WERI-Rb-1 (cell line): ENCODE data around the gene LRCH3.

Experiments used
- DNase-seq: peaks from one replicate; pipeline ENCODE4 v3.0.0-alpha.2; 2020
- H3K27ac ChIP-seq: fragments of 250-450 bp; sonication (Bioruptor Pico); 2 replicates; pipeline ENCODE4 v1.5.1; 2020; ENCODE audit warnings: mild to moderate bottlenecking, moderate library complexity
- H3K27me3 ChIP-seq: fragments of 250-450 bp; sonication (Bioruptor Pico); 2 replicates; pipeline ENCODE4 v1.5.1; 2021; ENCODE audit warnings: mild to moderate bottlenecking, low read depth, moderate library complexity; ENCODE audit not compliant: insufficient read depth, severe bottlenecking
- H3K36me3 ChIP-seq: fragments of 250-450 bp; sonication (Bioruptor Pico); 2 replicates; pipeline ENCODE4 v1.5.1; 2020; ENCODE audit warnings: mild to moderate bottlenecking, moderate library complexity
- H3K4me3 ChIP-seq: 2 replicates; pipeline ENCODE4 v1.5.1; 2011; ENCODE audit warnings: low read depth, mild to moderate bottlenecking, control low read depth, low read length
- H3K9me3 ChIP-seq: fragments of 250-450 bp; sonication (Bioruptor Pico); 2 replicates; pipeline ENCODE4 v1.5.1; 2021; ENCODE audit warnings: mild to moderate bottlenecking, moderate library complexity; ENCODE audit not compliant: severe bottlenecking
- TF ChIP-seq, protein P1 (sequence below): IDR thresholded peaks from 2 replicates; pipeline ENCODE4 v1.5.1; 2011; ENCODE audit warnings: low read depth, mild to moderate bottlenecking, control low read depth, inconsistent platforms, low read length

The LRCH3 gene

DNA sequence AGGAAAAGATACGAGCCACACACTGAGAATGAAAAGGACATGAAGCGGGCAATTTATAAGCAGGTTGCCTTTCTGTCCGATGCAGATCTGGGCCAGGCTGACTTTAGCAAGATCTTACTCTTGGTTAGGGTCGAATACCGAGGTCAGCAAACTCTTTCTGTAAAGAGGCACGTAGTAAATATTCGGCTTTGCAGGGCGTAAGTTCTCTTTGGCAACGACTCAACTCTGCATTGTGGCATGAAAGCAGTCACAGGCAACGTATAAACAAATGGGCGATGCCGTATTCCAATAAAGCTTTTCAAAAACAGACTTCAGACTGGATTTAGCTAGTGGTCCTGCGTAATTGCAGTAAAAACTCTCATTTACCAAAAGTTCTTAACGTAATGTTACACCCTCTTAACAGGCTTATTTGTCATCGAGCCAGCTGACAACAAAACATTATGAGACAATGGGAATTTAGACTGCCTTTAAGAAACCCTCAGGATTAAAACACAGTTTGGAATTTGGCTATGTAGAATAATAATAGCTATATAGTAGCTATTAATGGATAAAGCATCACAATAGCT, 145.8 kb downstream of the LRCH3 start:
- H3K36me3 ChIP-seq, result no peaks in the 10 kb centered on the region
- TF ChIP-seq, protein P1, sequence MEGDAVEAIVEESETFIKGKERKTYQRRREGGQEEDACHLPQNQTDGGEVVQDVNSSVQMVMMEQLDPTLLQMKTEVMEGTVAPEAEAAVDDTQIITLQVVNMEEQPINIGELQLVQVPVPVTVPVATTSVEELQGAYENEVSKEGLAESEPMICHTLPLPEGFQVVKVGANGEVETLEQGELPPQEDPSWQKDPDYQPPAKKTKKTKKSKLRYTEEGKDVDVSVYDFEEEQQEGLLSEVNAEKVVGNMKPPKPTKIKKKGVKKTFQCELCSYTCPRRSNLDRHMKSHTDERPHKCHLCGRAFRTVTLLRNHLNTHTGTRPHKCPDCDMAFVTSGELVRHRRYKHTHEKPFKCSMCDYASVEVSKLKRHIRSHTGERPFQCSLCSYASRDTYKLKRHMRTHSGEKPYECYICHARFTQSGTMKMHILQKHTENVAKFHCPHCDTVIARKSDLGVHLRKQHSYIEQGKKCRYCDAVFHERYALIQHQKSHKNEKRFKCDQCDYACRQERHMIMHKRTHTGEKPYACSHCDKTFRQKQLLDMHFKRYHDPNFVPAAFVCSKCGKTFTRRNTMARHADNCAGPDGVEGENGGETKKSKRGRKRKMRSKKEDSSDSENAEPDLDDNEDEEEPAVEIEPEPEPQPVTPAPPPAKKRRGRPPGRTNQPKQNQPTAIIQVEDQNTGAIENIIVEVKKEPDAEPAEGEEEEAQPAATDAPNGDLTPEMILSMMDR, result no peak
- no peak overlapping the region for H3K4me3 ChIP-seq
- no peak for DNase-seq
- no peak overlapping the region for H3K27ac ChIP-seq
- H3K9me3 ChIP-seq, result no peaks in the 10 kb centered on the region
- no peaks in the 10 kb centered on the region for H3K27me3 ChIP-seq
